ENCODE results near the gene FURIN.
"Not testable (repeated sequence)": the region's sequence is repeated elsewhere in the genome, so short reads cannot be mapped to it uniquely, and the experiment has no call there.

FURIN gene

GRCh38 chr15:90871139-90871715 lies 2.8 kb downstream of the FURIN start:
- DNase-seq, result no peak

GRCh38 chr15:90871716-90872485 lies 3.5 kb downstream of the FURIN start:
- no peak for DNase-seq

GRCh38 chr15:90872486-90873184 lies 4.2 kb downstream of the FURIN start:
- DNase-seq, result no peak

- no peak for DNase-seq
These were observed 5.2 kb downstream of the FURIN start for GRCh38 chr15:90873488-90873997.

- no peak for DNase-seq
These were observed 5.7 kb downstream of the FURIN start for GRCh38 chr15:90873998-90874605.

- not testable (repeated sequence) for DNase-seq
These were observed 6.6 kb downstream of the FURIN start for GRCh38 chr15:90874986-90875385.

- no peak for DNase-seq
These were observed 7.2 kb downstream of the FURIN start for GRCh38 chr15:90875549-90875981.

GRCh38 chr15:90876046-90876445 lies 7.7 kb downstream of the FURIN start:
- DNase-seq, result no peak

- DNase-seq, result no peak
These were observed 8.3 kb downstream of the FURIN start for GRCh38 chr15:90876512-90877170.

- DNase-seq, result no peak
These were observed 8.9 kb downstream of the FURIN start for GRCh38 chr15:90877315-90877714.

GRCh38 chr15:90877996-90878395 lies 9.6 kb downstream of the FURIN start:
- no peak for DNase-seq

- no peak for DNase-seq
These were observed 10.3 kb downstream of the FURIN start for GRCh38 chr15:90878660-90879059.

- no peak for DNase-seq
These were observed 11.5 kb downstream of the FURIN start for GRCh38 chr15:90879730-90880366.

GRCh38 chr15:90880381-90881145 lies 12.2 kb downstream of the FURIN start:
- no peak for DNase-seq

- DNase-seq, result no peak
These were observed 13.0 kb downstream of the FURIN start for GRCh38 chr15:90881181-90881977.

- no peak for DNase-seq
These were observed 13.8 kb downstream of the FURIN start for GRCh38 chr15:90881978-90882721.

- DNase-seq, result no peak
These were observed 14.6 kb downstream of the FURIN start for GRCh38 chr15:90882781-90883525.

GRCh38 chr15:90883526-90883975 lies 15.2 kb downstream of the FURIN start:
- DNase-seq, result no peak

All from central memory CD4-positive, alpha-beta T cell (primary cell).